Measurements from ENCODE around the gene ZNF830. TPM values are rescaled to one million over a fixed set of nuclear protein-coding genes. Genes with fewer than 3 reads are reported as not detected.

The ZNF830 gene, protein sequence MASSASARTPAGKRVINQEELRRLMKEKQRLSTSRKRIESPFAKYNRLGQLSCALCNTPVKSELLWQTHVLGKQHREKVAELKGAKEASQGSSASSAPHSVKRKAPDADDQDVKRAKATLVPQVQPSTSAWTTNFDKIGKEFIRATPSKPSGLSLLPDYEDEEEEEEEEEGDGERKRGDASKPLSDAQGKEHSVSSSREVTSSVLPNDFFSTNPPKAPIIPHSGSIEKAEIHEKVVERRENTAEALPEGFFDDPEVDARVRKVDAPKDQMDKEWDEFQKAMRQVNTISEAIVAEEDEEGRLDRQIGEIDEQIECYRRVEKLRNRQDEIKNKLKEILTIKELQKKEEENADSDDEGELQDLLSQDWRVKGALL
- total RNA-seq (10 to 100 TPM; 13.2 to 23.1 (median 19.0) TPM), polyA plus RNA-seq (10 to 100 TPM; 15.6 to 29.0 TPM)
- long read RNA-seq, donor 1, transcript ZNF830-201 (1 exons, 2,246 nt), result major isoform, 83 of 88 reads
- long read RNA-seq, donor 1, partial matches to known transcripts, result 0 of 88 reads
- long read RNA-seq, donor 1, other reads (novel, unspliced or antisense), result 4 of 88 reads
- long read RNA-seq, donor 2, transcript ZNF830-201 (1 exons, 2,246 nt), result major isoform, 16 of 16 reads
- long read RNA-seq, donor 2, partial matches to known transcripts, result 0 of 16 reads
- long read RNA-seq, donor 2, other reads (novel, unspliced or antisense), result 0 of 16 reads
- long read RNA-seq, donor 3, transcript ZNF830-201 (1 exons, 2,246 nt), result major isoform, 16 of 16 reads
- long read RNA-seq, donor 3, partial matches to known transcripts, result 0 of 16 reads
- long read RNA-seq, donor 3, other reads (novel, unspliced or antisense), result 0 of 16 reads

DNA sequence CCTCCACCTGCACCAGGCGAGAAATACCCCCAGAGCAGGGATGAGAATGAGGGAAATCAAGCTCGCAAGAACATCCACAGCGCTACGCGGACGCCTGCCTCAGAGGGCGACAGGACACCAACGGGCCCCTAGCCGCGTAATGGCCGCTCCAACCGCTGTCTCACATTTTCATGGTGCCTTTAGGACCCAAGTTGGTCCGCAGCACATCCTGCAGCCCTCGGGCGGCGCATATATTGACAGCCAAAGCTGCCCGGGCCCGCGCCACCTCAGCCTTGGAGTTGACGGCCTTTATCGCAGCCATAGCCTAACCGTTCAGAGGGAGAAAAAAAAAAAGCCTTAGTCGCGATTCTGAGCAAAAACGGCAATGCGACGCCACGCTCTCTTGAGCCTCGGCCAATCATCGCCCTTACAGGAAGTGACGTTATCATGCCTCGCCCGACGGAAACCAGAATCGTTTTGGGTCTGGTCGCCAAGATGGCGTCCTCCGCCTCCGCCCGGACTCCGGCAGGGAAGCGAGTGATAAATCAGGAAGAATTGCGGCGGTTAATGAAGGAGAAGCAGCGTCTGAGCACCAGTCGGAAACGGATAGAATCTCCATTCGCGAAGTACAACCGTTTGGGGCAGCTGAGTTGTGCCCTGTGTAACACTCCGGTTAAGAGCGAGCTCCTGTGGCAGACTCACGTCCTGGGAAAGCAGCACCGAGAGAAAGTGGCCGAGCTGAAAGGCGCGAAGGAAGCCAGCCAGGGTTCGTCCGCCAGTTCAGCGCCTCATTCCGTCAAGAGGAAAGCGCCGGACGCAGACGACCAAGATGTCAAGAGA, at the start of gene ZNF830, which contains the start of gene CCT6B:
ZNF830 (plus strand) TSS at position 448 of the 819 bp plus-strand sequence; CDS start at position 475, 27 bp downstream.
CCT6B (minus strand) TSS at position 368 of the 819 bp plus-strand sequence; CDS start at position 301, 67 bp downstream.
- WGBS, 3 donors, result 0% methylated on average over 65 of the region's 65 CpGs
- no peaks in the 10 kb centered on the region for H3K9me3 ChIP-seq
- no peaks in the 10 kb centered on the region for H3K27me3 ChIP-seq
- intact Hi-C loops (cut with DNase I), result loop anchor here in 2 of 4 donors (10.0 kb wide), 1 partner anchor 123 kb away; no protein-coding TSS in a partner anchor
- H3K4me3 ChIP-seq, result peak within 1 kb of the TSS; percentile 89
- DNase-seq, result peak; percentile 90 to 94 (median 93)
- peak within 1 kb of the TSS; percentile 75 to 79 for H3K27ac ChIP-seq
- peaks cover 5% of the 10 kb centered on the region for H3K4me1 ChIP-seq (ENCODE audit: insufficient read depth)
- peak; percentile 80 for TF ChIP-seq POLR2A (IDR thresholded peaks at IDR 0.05)
- TF ChIP-seq, protein P1, sequence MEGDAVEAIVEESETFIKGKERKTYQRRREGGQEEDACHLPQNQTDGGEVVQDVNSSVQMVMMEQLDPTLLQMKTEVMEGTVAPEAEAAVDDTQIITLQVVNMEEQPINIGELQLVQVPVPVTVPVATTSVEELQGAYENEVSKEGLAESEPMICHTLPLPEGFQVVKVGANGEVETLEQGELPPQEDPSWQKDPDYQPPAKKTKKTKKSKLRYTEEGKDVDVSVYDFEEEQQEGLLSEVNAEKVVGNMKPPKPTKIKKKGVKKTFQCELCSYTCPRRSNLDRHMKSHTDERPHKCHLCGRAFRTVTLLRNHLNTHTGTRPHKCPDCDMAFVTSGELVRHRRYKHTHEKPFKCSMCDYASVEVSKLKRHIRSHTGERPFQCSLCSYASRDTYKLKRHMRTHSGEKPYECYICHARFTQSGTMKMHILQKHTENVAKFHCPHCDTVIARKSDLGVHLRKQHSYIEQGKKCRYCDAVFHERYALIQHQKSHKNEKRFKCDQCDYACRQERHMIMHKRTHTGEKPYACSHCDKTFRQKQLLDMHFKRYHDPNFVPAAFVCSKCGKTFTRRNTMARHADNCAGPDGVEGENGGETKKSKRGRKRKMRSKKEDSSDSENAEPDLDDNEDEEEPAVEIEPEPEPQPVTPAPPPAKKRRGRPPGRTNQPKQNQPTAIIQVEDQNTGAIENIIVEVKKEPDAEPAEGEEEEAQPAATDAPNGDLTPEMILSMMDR (IDR thresholded peaks at IDR 0.05), result no peak
- no peaks in the 10 kb centered on the region for H3K36me3 ChIP-seq

DNA sequence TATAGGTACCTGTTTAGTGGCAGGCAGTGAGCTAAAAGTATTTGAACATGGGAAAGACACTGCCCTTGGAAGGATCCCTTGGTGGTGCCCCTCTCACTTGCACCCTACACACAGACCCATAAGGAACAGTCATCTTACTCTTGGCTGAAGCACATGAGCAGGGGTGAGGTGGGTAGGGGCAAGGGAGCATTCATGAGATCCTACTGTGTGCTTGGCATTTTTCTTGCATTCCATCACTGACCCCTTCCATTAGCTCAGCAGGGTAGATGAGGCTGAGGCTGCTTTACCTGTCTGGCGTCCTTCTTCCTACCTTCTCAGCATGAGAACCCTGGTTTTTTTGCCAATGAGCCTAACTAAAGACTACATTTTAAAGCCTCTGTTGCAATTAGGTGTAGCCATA, 48.3 kb upstream of the ZNF830 start:
- intact Hi-C loops (cut with DNase I), result no loop called here
- Histone ChIP-seq H3K27me3 (no peaks in the 10 kb centered on the region), H3K9me3 (no peaks in the 10 kb centered on the region), H3K4me3 (no peak overlapping the region), H3K27ac (no peak overlapping the region), H3K4me1 (ENCODE audit: insufficient read depth) (no peaks in the 10 kb centered on the region), H3K36me3 (no peaks in the 10 kb centered on the region)
- no peak for DNase-seq
- WGBS, 3 donors, result 67 to 79% (median 70%) methylated on average over 1 of the region's 1 CpG
- TF ChIP-seq, protein P1 (IDR thresholded peaks at IDR 0.05), result no peak
- TF ChIP-seq POLR2A (IDR thresholded peaks at IDR 0.05) (no peak), EP300 (IDR thresholded peaks at IDR 0.05) (no peak)

DNA sequence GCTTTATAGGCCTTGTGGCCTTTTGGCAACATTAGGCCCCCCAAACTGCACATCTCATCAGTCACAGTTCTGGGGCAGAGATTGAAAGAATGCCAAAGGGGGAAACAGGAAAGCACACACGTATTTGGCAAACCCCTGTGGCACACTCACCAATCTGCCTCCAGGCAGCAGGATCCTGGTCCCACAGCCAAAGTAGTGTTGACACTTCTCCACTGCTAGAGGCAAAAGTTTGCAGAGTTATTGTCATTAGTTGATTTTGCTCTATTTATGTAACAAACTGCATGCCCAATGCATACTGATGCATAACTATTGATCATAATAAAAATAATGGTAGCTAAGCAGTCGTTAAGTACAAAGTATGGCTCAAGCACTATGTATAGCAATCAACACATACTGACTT, 45.2 kb upstream of the ZNF830 start:
- Histone ChIP-seq H3K4me1 (ENCODE audit: insufficient read depth) (no peaks in the 10 kb centered on the region), H3K9me3 (no peaks in the 10 kb centered on the region), H3K27ac (no peak overlapping the region), H3K4me3 (no peak overlapping the region), H3K36me3 (no peaks in the 10 kb centered on the region), H3K27me3 (no peaks in the 10 kb centered on the region)
- DNase-seq, result no peak
- TF ChIP-seq POLR2A (IDR thresholded peaks at IDR 0.05) (no peak), EP300 (IDR thresholded peaks at IDR 0.05) (no peak)
- TF ChIP-seq, protein P1 (IDR thresholded peaks at IDR 0.05), result no peak
- WGBS, 3 donors, result 72 to 83% (median 78%) methylated on average over 2 of the region's 2 CpGs
- intact Hi-C loops (cut with DNase I), result no loop called here

DNA sequence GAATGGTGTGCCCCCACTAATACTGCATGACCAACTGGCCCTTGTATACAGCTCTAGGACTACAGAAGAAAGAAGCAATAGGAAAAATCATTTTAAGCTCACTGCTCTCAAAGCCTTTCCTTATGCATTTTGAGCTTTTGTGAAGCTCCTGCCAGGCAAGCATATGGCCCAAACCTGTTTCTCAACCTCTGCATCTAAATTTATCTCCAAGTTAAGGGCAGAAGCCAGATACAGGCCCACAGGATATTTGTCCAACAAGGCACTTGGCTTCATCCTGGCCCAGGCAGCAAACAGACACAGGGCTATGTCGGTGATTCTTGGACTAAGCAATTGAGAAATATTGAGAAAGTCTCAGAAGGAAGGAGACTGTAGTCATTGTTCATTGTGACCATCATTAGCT, 44.0 kb upstream of the ZNF830 start:
- H3K9me3 ChIP-seq, result no peaks in the 10 kb centered on the region
- H3K4me1 ChIP-seq (ENCODE audit: insufficient read depth), result no peaks in the 10 kb centered on the region
- H3K36me3 ChIP-seq, result no peaks in the 10 kb centered on the region
- TF ChIP-seq, protein P1 (IDR thresholded peaks at IDR 0.05), result no peak
- TF ChIP-seq EP300 (IDR thresholded peaks at IDR 0.05) (no peak), POLR2A (IDR thresholded peaks at IDR 0.05) (no peak)
- intact Hi-C loops (cut with DNase I), result no loop called here
- WGBS, 3 donors, result 94 to 100% (median 97%) methylated on average over 1 of the region's 1 CpG
- no peak overlapping the region for H3K27ac ChIP-seq
- H3K4me3 ChIP-seq, result no peak overlapping the region
- no peak for DNase-seq
- no peaks in the 10 kb centered on the region for H3K27me3 ChIP-seq

Data from ovary (tissue), 10 donors.